Neural progenitor cell (in vitro differentiated cells): ENCODE measurements around the gene SLC4A5.

Source experiments
- EZH2phosphoT487 ChIP-seq: fragments of 200-600 bp; sonication (generic); IDR thresholded peaks from 2 replicates; pipeline ENCODE4 v1.6.1; 2017; ENCODE audit warnings: antibody characterized with exemption
- TF ChIP-seq, protein P1 (sequence below): fragments of 200-600 bp; sonication (generic); IDR thresholded peaks from 2 replicates; pipeline ENCODE4 v1.5.1; 2017; ENCODE audit warnings: antibody characterized with exemption, mild to moderate bottlenecking

- TF ChIP-seq, protein P1, sequence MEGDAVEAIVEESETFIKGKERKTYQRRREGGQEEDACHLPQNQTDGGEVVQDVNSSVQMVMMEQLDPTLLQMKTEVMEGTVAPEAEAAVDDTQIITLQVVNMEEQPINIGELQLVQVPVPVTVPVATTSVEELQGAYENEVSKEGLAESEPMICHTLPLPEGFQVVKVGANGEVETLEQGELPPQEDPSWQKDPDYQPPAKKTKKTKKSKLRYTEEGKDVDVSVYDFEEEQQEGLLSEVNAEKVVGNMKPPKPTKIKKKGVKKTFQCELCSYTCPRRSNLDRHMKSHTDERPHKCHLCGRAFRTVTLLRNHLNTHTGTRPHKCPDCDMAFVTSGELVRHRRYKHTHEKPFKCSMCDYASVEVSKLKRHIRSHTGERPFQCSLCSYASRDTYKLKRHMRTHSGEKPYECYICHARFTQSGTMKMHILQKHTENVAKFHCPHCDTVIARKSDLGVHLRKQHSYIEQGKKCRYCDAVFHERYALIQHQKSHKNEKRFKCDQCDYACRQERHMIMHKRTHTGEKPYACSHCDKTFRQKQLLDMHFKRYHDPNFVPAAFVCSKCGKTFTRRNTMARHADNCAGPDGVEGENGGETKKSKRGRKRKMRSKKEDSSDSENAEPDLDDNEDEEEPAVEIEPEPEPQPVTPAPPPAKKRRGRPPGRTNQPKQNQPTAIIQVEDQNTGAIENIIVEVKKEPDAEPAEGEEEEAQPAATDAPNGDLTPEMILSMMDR, result no peak
- no peak for TF ChIP-seq EZH2phosphoT487
Observed at GRCh38 chr2:74286725-74287124, 56.5 kb downstream of the SLC4A5 start.
